ENCODE results near the gene TTC19. TPM values are rescaled to one million over a fixed set of nuclear protein-coding genes. Genes with fewer than 3 reads are reported as not detected.

Gene TTC19
- total RNA-seq, 1 experiment from 2014 or later, result 53.5 TPM

DNA sequence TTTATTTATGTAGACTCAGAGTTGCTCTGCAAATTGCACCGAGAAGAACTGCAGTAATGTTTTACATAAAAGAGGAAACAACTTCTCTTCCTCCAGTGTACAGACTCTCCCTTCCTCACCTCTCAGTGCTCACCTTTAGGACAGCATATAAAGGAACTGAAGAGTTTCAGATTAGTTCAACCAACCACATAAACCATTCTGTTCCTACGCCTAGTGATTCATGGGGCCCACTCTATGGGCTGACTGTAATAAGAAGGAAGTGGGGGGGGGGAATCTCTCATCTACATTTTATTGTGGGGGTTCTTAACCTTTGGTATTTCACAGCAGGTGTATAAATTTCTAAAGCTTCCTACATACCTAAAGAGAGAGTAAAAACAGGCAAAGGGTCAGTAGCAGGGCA lies 18.4 kb upstream of the TTC19 start:
- Histone ChIP-seq H3K4me2 (peak overlapping the region; percentile 69), H2AFZ (no peak overlapping the region), H3K9me3 (ENCODE audit: insufficient read depth, low read depth) (no peaks in the 10 kb centered on the region), H3F3A (ENCODE audit: insufficient read depth, low read depth) (peaks cover 50% of the 10 kb centered on the region), H3K9me2 (ENCODE audit: insufficient read depth) (no peaks in the 10 kb centered on the region), H3K79me2 (ENCODE audit: low read depth) (peaks cover 40% of the 10 kb centered on the region), H3K4me3 (peak overlapping the region; percentile 10; the same call in 1 of the 2 replicates), H3K36me3 (ENCODE audit: low read depth) (peaks cover 12% of the 10 kb centered on the region; the same call in 1 of the 2 replicates), H4K20me1 (ENCODE audit: insufficient read depth) (no peaks in the 10 kb centered on the region), H3K4me1 (replicated peaks; ENCODE audit: insufficient read depth) (peaks cover 42% of the 10 kb centered on the region), H3K27me3 (ENCODE audit: insufficient read depth, low read depth) (no peaks in the 10 kb centered on the region), H3K27ac (peak overlapping the region; percentile 93)
- ChIA-PET CTCF (interaction anchor here (0.8 kb wide), 1 partner anchor 153 kb away, joined by 6 read pairs; no protein-coding TSS in a partner anchor), POLR2A (ENCODE audit: unreplicated experiment) (no interaction called here)
- TF ChIP-seq, protein P1, sequence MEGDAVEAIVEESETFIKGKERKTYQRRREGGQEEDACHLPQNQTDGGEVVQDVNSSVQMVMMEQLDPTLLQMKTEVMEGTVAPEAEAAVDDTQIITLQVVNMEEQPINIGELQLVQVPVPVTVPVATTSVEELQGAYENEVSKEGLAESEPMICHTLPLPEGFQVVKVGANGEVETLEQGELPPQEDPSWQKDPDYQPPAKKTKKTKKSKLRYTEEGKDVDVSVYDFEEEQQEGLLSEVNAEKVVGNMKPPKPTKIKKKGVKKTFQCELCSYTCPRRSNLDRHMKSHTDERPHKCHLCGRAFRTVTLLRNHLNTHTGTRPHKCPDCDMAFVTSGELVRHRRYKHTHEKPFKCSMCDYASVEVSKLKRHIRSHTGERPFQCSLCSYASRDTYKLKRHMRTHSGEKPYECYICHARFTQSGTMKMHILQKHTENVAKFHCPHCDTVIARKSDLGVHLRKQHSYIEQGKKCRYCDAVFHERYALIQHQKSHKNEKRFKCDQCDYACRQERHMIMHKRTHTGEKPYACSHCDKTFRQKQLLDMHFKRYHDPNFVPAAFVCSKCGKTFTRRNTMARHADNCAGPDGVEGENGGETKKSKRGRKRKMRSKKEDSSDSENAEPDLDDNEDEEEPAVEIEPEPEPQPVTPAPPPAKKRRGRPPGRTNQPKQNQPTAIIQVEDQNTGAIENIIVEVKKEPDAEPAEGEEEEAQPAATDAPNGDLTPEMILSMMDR (conservative IDR thresholded peaks at IDR 0.05), result no peak
- no peak for TF ChIP-seq EZH2 (IDR thresholded peaks at IDR 0.05; ENCODE audit: low read depth)
- intact Hi-C loops (cut with micrococcal nuclease; ENCODE audit: unreplicated experiment), result loop anchor here (1.0 kb wide), 2 partner anchors 17 to 33 kb away; no protein-coding TSS in a partner anchor
- DNase-seq, result peak in 1 of 2 experiments; percentile 93
- no TSS peak for BruUV-seq (replicated peaks)

DNA sequence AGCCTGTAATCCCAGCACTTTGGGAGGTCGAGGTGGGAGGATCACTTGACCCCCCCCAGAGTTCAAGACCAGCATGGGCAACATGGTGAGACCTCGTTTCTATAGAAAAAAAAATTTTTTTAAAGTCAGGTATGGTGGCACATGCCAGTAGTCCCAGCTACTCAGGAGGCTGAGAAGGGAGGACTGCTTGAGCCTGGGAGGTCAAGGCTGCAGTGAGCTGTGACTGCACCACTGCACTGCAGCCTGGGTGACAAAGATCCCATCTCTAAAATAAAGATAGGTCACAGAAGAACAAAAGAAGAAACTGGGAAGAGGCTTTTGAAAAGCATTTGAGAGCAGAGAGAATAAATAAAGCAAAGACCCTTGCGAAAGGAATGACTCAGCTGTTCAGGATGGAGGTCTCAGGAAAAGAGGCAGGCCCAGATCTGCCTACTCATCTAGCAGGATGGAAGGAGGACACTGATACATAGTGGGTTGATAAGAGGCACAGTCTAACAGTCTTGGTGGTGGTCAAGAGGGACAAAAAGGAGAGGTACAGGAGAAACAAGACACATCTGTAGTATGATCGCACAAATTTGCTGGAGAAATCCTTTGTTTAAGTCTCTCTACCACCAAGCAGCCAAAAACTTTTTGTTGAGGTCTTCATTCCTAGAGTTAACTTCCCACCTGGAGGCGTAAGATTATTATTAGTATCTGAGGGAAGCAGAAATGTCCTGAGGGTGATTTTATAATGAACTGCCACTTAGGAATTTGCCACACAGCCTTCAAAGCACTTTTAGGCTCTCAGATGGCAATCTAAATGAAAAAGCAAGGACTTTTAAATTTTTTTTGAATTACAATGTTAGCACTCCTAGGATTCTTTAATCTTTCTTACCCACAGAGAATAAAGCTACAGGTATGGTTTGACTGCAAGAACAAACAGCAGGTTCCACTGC lies 17.7 kb upstream of the TTC19 start:
- H2AFZ ChIP-seq, result no peak overlapping the region
- peak overlapping the region; percentile 93 for H3K27ac ChIP-seq

DNA sequence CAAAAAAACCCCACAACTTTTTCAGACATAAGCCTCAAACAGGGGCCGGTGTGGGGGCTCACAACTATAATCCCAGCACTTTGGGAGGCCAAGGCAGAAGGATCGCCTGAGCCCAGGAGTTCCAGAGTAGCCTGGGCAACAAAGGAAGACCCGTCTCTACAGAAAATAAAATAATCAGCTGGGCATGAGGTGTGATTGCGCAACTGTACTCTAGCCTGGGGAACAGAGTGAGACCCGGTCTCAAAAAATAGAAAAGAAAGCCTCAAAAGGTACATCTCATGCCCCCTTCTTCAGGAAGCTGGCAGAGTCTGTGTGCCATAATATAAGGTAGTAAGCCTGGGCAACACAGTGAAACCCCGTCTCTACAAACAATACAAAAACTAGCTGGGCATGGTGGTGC lies 3.3 kb upstream of the TTC19 start:
- Histone ChIP-seq H3K27ac (no peak overlapping the region), H3K4me2 (no peak overlapping the region), H3K36me3 (ENCODE audit: low read depth) (peaks cover 3% of the 10 kb centered on the region), H3K4me1 (replicated peaks; ENCODE audit: insufficient read depth) (peaks cover 15% of the 10 kb centered on the region), H3F3A (ENCODE audit: insufficient read depth, low read depth) (peaks cover 20% of the 10 kb centered on the region), H2AFZ (no peak overlapping the region), H4K20me1 (ENCODE audit: insufficient read depth) (peaks cover 8% of the 10 kb centered on the region; the same call in 1 of the 2 replicates), H3K9me2 (ENCODE audit: insufficient read depth) (no peaks in the 10 kb centered on the region), H3K79me2 (ENCODE audit: low read depth) (peaks cover 27% of the 10 kb centered on the region), H3K9me3 (ENCODE audit: insufficient read depth, low read depth) (no peaks in the 10 kb centered on the region; the same call in 1 of the 2 replicates), H3K4me3 (no peak overlapping the region), H3K27me3 (ENCODE audit: insufficient read depth, low read depth) (no peaks in the 10 kb centered on the region)
- no peak for DNase-seq
- no TSS peak for BruUV-seq (replicated peaks)
- intact Hi-C loops (cut with micrococcal nuclease; ENCODE audit: unreplicated experiment), result loop anchor here (5.0 kb wide), 1 partner anchor 149 kb away; no protein-coding TSS in a partner anchor
- TF ChIP-seq EZH2 (IDR thresholded peaks at IDR 0.05; ENCODE audit: low read depth), result no peak
- TF ChIP-seq, protein P1 (conservative IDR thresholded peaks at IDR 0.05), result no peak
- POLR2A ChIA-PET (ENCODE audit: unreplicated experiment), result no interaction called here
- CTCF ChIA-PET, result interaction anchor here (0.6 kb wide), 1 partner anchor 67 kb away, joined by 4 read pairs; no protein-coding TSS in a partner anchor

More for the DNA sequence above, 17.7 kb upstream of the TTC19 start:
- H3K9me3 ChIP-seq (ENCODE audit: insufficient read depth, low read depth), result no peaks in the 10 kb centered on the region
- ChIA-PET CTCF (interaction anchor here (0.8 kb wide), 1 partner anchor 152 kb away, joined by 6 read pairs; no protein-coding TSS in a partner anchor), POLR2A (ENCODE audit: unreplicated experiment) (interaction anchor here (0.6 kb wide), 1 partner anchor 18 kb away, joined by 5 read pairs; the partner anchor contains the start of genes TTC19 and ZSWIM7)
- H3K9me2 ChIP-seq (ENCODE audit: insufficient read depth), result no peaks in the 10 kb centered on the region
- peaks cover 33% of the 10 kb centered on the region; the same call in 1 of the 2 replicates for H3K79me2 ChIP-seq (ENCODE audit: low read depth)
- peak; percentile 35 to 79 for DNase-seq
- peaks cover 42% of the 10 kb centered on the region for H3K4me1 ChIP-seq (replicated peaks; ENCODE audit: insufficient read depth)
- intact Hi-C loops (cut with micrococcal nuclease; ENCODE audit: unreplicated experiment), result loop anchor here (1.0 to 2.0 kb wide), 5 partner anchors 15 to 89 kb away; no protein-coding TSS in a partner anchor
- peaks cover 7% of the 10 kb centered on the region; the same call in 1 of the 2 replicates for H3K36me3 ChIP-seq (ENCODE audit: low read depth)
- H3K4me3 ChIP-seq, result no peak overlapping the region; the same call in 1 of the 2 replicates
- no peaks in the 10 kb centered on the region for H3K27me3 ChIP-seq (ENCODE audit: insufficient read depth, low read depth)
- peak overlapping the region; percentile 69 for H3K4me2 ChIP-seq
- peaks cover 54% of the 10 kb centered on the region for H3F3A ChIP-seq (ENCODE audit: insufficient read depth, low read depth)
- TF ChIP-seq EZH2 (IDR thresholded peaks at IDR 0.05; ENCODE audit: low read depth), result no peak
- TF ChIP-seq, protein P1 (conservative IDR thresholded peaks at IDR 0.05), result no peak
- no TSS peak for BruUV-seq (replicated peaks)
- H4K20me1 ChIP-seq (ENCODE audit: insufficient read depth), result no peaks in the 10 kb centered on the region
